ENCODE measurements around the gene TAGLN3. TPM values are rescaled to one million over a fixed set of nuclear protein-coding genes. Genes with fewer than 3 reads are reported as not detected.

TAGLN3 gene
- polyA plus RNA-seq, 1 of the 3 experiments (the other 2 are of a cell fraction): 19.6 TPM

GRCh38 chr3:112013058-112013783, 14.5 kb downstream of the TAGLN3 start:
- Histone ChIP-seq H3K4me3 (ENCODE audit: low read depth in 2 of 2, low read length in 1 of 2) (no peak overlapping the region), H3K27ac (ENCODE audit: low read depth in 2 of 2, low read length in 1 of 2) (no peak overlapping the region), H2AFZ (ENCODE audit: low read depth) (no peak overlapping the region), H4K20me1 (ENCODE audit: insufficient read depth) (no peaks in the 10 kb centered on the region), H3K9me3 (no peaks in the 10 kb centered on the region), H3K4me1 (ENCODE audit: control insufficient read depth in 1 of 2, insufficient read depth in 2 of 2, low read depth in 1 of 2, low read length in 1 of 2) (peaks cover 3 to 8% of the 10 kb centered on the region in 2 experiments; a peak in 2 of 4 replicates), H3K79me2 (ENCODE audit: insufficient read depth) (no peaks in the 10 kb centered on the region), H3K27me3 (ENCODE audit: insufficient read depth) (no peaks in the 10 kb centered on the region), H3K9ac (no peak overlapping the region), H3K9me2 (no peaks in the 10 kb centered on the region), H3K4me2 (no peak overlapping the region), H3K36me3 (replicated peaks in 1 of 2; ENCODE audit: control insufficient read depth in 1 of 2, insufficient read depth in 2 of 2, low read length in 1 of 2) (peaks cover 0 to 20% of the 10 kb centered on the region in 2 experiments), H3F3A (replicated peaks; ENCODE audit: insufficient read depth) (no peaks in the 10 kb centered on the region)
- ChIA-PET CTCF (interaction anchor here (0.5 to 7.3 kb wide), 36 partner anchors 9 to 906 kb away, joined by 3 to 165 read pairs (median 5); partner anchors contain the start of genes ABHD10 and TAGLN3), POLR2A (interaction anchor here (0.7 to 2.0 kb wide), 3 partner anchors 10 to 14 kb away, joined by 3 to 11 read pairs (median 3); partner anchors contain the start of gene TAGLN3)
- peak; percentile 48 for DNase-seq
- TF ChIP-seq ZBTB33 (IDR thresholded peaks at IDR 0.05; ENCODE audit: borderline replicate concordance, low read depth): peak; percentile 53; the same call in 1 of the 2 replicates
- no peak for TF ChIP-seq EP300 (IDR thresholded peaks at IDR 0.05; ENCODE audit: borderline replicate concordance in 1 of 2, low read depth in 1 of 2, low read length in 1 of 2)
- peak; percentile 17; the same call in 1 of the 2 replicates for TF ChIP-seq RCOR1 (IDR thresholded peaks at IDR 0.05; ENCODE audit: low read length)
- no peak for TF ChIP-seq FOXM1 (IDR thresholded peaks at IDR 0.05; ENCODE audit: low read depth)
- TF ChIP-seq CTCF (IDR thresholded peaks at IDR 0.05): peak; percentile 66
- peak; percentile 70 for TF ChIP-seq SMC3 (IDR thresholded peaks at IDR 0.05; ENCODE audit: low read depth, low read length)
- TF ChIP-seq RAD21 (IDR thresholded peaks at IDR 0.05; ENCODE audit: low read length): peak; percentile 81
- WGBS (ENCODE audit: low lambda C conversion rate): 57% methylated on average over 17 of the region's 19 CpGs

GRCh38 chr3:112013784-112014143, 15.0 kb downstream of the TAGLN3 start:
- Histone ChIP-seq H2AFZ (ENCODE audit: low read depth) (no peak overlapping the region), H3F3A (replicated peaks; ENCODE audit: insufficient read depth) (no peaks in the 10 kb centered on the region), H3K9ac (no peak overlapping the region), H3K36me3 (replicated peaks in 1 of 2; ENCODE audit: control insufficient read depth in 1 of 2, insufficient read depth in 2 of 2, low read length in 1 of 2) (peaks cover 0 to 20% of the 10 kb centered on the region in 2 experiments), H3K9me3 (no peaks in the 10 kb centered on the region), H3K4me2 (no peak overlapping the region), H4K20me1 (ENCODE audit: insufficient read depth) (no peaks in the 10 kb centered on the region), H3K27me3 (ENCODE audit: insufficient read depth) (no peaks in the 10 kb centered on the region), H3K27ac (ENCODE audit: low read depth in 2 of 2, low read length in 1 of 2) (no peak overlapping the region), H3K4me1 (ENCODE audit: control insufficient read depth in 1 of 2, insufficient read depth in 2 of 2, low read depth in 1 of 2, low read length in 1 of 2) (peaks cover 0 to 8% of the 10 kb centered on the region in 2 experiments; a peak in 1 of 4 replicates), H3K4me3 (ENCODE audit: low read depth in 2 of 2, low read length in 1 of 2) (no peak overlapping the region), H3K79me2 (ENCODE audit: insufficient read depth) (no peaks in the 10 kb centered on the region), H3K9me2 (no peaks in the 10 kb centered on the region)
- ChIA-PET POLR2A (interaction anchor here (0.7 to 2.0 kb wide), 3 partner anchors 10 to 15 kb away, joined by 3 to 11 read pairs (median 3); partner anchors contain the start of gene TAGLN3), CTCF (interaction anchor here (0.6 to 7.3 kb wide), 33 partner anchors 9 to 907 kb away, joined by 3 to 165 read pairs (median 5); partner anchors contain the start of genes ABHD10 and TAGLN3)
- WGBS (ENCODE audit: low lambda C conversion rate): 79% methylated on average over 5 of the region's 5 CpGs
- DNase-seq: no peak
- no peak for TF ChIP-seq MAX (IDR thresholded peaks at IDR 0.05; ENCODE audit: low read depth)
- TF ChIP-seq RCOR1 (IDR thresholded peaks at IDR 0.05; ENCODE audit: low read length): 0 out of 2 replicates have a peak, but pooled peaks have one; percentile 1

Data from SK-N-SH (cell line).